Pancreas (tissue), 10 donors: ENCODE data around the gene IFT81. TPM values are rescaled to one million over a fixed set of nuclear protein-coding genes. Genes with fewer than 3 reads are reported as not detected.

Experiments
- ATAC-seq, 4 donors: fragments of 200-7000 bp; cut with Tn5 transposase; one replicate each; pipeline versions ENCODE4 v1.8.0 to v1.9.1; 2020; ENCODE audit warnings: mild to moderate bottlenecking in 4 of 4, moderate library complexity in 4 of 4
- DNase-seq, 6 donors: peaks; one replicate each; pipeline ENCODE4 v3.0.0-alpha.2; 2020
- FAIRE-seq: peaks from 2 replicates; lab custom pipeline; 2012; peaks lifted over from hg19 to GRCh38; lab: Jason Lieb, UNC
- H3K27ac ChIP-seq, 4 donors: fragments of 200-600 bp; sonication (generic); 1 replicate in 3 of 4; 2 replicates in 1 of 4; pipeline versions ENCODE4 v1.5.0 to v1.8.0; 2020
- H3K27me3 ChIP-seq, 4 donors: fragments of 200-600 bp; one replicate each; pipeline ENCODE4 v1.8.0; 2021
- H3K36me3 ChIP-seq, 3 donors: fragments of 200-600 bp; sonication (generic) in 1 of 3; one replicate each; pipeline versions ENCODE4 v1.5.0 to v1.8.0; 2020 to 2021
- H3K4me1 ChIP-seq, 3 donors: fragments of 200-600 bp; one replicate each; pipeline ENCODE4 v1.8.0; 2021
- H3K4me3 ChIP-seq, 4 donors: fragments of 200-600 bp; sonication (generic) in 2 of 4; one replicate each; pipeline versions ENCODE4 v1.5.0 to v1.8.0; 2020 to 2021
- H3K9me3 ChIP-seq, 4 donors: fragments of 200-600 bp; one replicate each; pipeline ENCODE4 v1.8.0; 2021
- WGBS, 2 donors: extraction: QIAGEN DNeasy Blood & Tissue Kit; methylation state at CpG; one replicate each; pipeline ENCODE4 v1.1.7; 2013; 5-methylcytosine and 5-hydroxymethylcytosine counted together
- intact Hi-C, 3 donors: fragments of 100-400 bp; cut with DNase I; formaldehyde crosslinking; loops; one replicate each; pipeline versions ENCODE4 v1.11.1 to v1.14.2; 2022
- polyA plus RNA-seq, 2 donors: library from polyadenylated mRNA; stranded (reverse); fragments of 200-250 nt; gene quantifications; one replicate each; pipeline ENCODE4 v1.2.3, GENCODE V29; 2013
- total RNA-seq, 6 donors: library from RNA; stranded (reverse); fragmentation: NEBNext Ultra II Directional in 4 of 6; extraction: Animal tissue kit (Norgen Biotek cat#: 25700) in 4 of 6; gene quantifications; one replicate each; pipeline versions ENCODE4 v1.2.1 to v1.2.4, GENCODE V29; 2021 to 2023
- TF ChIP-seq, protein P1 (sequence below), 4 donors: fragments of 200-600 bp; sonication (generic) in 3 of 4; IDR thresholded peaks; one replicate each; pipeline versions ENCODE4 v1.5.0 to v1.8.0; 2021; ENCODE audit warnings: antibody characterized with exemption in 4 of 4
- donor health status: healthy with polysubstance abuse.
- donor health status: DM: no; HTN: no; CAD: no; lungs with moderate emphysema.
- donor health status: DM: no; HTN: no; CAD: no.
- donor health status: control.
- donor health status: control.
- donor health status: Bipolar disorder and iron deficiency.
- donor health status: DM: yes; HTN: yes; CAD: no.
- donor health status: DM: no; HTN: no; CAD: no.
- donor health status: DM: no; HTN: no; CAD: no.
- donor health status: DM: yes; HTN: yes; CAD: no.

The IFT81 gene
- total and polyA plus RNA-seq, 8 donors, result 2.1 to 7.2 (median 3.4) TPM

DNA sequence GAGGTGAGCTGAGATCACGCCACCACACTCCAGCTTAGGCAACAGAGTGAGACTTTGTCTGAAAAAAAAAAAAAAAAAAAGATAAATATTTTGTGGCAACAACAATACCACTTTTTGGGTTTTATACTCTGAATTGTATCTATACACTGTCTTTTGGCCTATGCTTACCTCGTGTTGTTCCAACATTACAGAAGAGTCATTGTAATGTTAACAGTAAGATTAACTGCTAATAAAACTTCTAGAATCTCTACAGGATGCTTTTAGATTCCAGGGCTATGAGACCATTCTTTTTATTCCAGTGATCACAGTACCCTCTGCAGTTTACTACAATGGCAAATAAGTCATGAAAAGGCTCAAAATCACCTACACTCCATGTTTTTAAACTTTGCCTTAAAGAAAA, 11.6 kb downstream of the IFT81 start:
- ATAC-seq, result no peak
- 83 to 88% methylated on average over 2 of the region's 2 CpGs for WGBS, 2 donors
- Histone ChIP-seq H3K27ac (no peak overlapping the region), H3K36me3 (peaks cover 0 to 9% (median 0%) of the 10 kb centered on the region in 3 donors), H3K9me3 (no peaks in the 10 kb centered on the region), H3K4me1 (no peaks in the 10 kb centered on the region), H3K27me3 (no peaks in the 10 kb centered on the region), H3K4me3 (no peak overlapping the region)
- intact Hi-C loops, result no loop called here
- FAIRE-seq, result no peak
- DNase-seq, result no peak
- TF ChIP-seq, protein P1, sequence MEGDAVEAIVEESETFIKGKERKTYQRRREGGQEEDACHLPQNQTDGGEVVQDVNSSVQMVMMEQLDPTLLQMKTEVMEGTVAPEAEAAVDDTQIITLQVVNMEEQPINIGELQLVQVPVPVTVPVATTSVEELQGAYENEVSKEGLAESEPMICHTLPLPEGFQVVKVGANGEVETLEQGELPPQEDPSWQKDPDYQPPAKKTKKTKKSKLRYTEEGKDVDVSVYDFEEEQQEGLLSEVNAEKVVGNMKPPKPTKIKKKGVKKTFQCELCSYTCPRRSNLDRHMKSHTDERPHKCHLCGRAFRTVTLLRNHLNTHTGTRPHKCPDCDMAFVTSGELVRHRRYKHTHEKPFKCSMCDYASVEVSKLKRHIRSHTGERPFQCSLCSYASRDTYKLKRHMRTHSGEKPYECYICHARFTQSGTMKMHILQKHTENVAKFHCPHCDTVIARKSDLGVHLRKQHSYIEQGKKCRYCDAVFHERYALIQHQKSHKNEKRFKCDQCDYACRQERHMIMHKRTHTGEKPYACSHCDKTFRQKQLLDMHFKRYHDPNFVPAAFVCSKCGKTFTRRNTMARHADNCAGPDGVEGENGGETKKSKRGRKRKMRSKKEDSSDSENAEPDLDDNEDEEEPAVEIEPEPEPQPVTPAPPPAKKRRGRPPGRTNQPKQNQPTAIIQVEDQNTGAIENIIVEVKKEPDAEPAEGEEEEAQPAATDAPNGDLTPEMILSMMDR (IDR thresholded peaks at IDR 0.05), result no peak

DNA sequence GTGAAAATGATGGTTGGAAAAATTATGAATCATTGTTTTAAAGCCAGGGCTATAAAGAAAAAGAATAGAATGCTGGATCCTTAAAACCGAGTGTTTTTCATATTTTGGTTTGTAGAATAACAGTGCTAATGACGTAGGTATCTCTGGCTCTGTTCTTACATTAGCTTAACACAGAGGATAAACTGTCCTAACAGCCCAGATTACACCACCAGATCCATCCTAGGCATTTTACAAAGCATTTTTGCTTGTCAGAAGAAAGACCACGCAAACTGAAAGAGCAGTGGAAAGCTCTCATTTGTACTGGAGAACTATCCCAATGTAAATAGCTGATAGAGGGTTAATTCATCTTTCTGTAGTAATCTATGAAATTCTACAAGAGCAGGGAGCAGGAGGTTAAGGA, 13.6 kb downstream of the IFT81 start:
- H3K27me3 ChIP-seq, result no peaks in the 10 kb centered on the region
- ATAC-seq (no peak), FAIRE-seq (no peak), DNase-seq (no peak)
- TF ChIP-seq, protein P1 (IDR thresholded peaks at IDR 0.05), result no peak
- H3K4me3 ChIP-seq, result no peak overlapping the region
- intact Hi-C loops, result no loop called here
- H3K4me1 ChIP-seq, result no peaks in the 10 kb centered on the region
- H3K36me3 ChIP-seq, result peaks cover 0 to 9% (median 0%) of the 10 kb centered on the region in 3 donors
- H3K9me3 ChIP-seq, result no peaks in the 10 kb centered on the region
- no peak overlapping the region for H3K27ac ChIP-seq
- WGBS, 2 donors, result 87 to 88% methylated on average over 3 of the region's 3 CpGs

DNA sequence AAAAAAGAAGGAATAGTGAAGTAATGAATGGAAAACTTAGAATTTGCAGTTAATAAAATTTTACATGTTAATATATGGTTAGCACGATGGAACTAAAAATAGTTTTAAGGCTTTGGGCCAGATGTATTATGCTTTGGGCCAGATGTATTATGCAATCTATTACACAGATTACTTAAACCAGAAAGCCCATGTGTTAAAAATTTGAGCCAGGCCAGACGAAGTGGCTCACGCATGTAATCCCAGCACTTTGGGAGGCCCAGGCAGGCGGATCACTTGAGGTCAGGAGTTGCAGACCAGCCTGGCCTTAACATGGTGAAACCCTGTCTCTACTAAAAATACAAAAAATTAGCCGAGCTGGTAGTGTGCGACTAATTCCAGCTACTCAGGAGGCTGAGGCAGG, 17.2 kb downstream of the IFT81 start:
- Histone ChIP-seq H3K4me3 (no peak overlapping the region), H3K9me3 (no peaks in the 10 kb centered on the region), H3K4me1 (no peaks in the 10 kb centered on the region), H3K36me3 (no peaks in the 10 kb centered on the region), H3K27me3 (no peaks in the 10 kb centered on the region), H3K27ac (no peak overlapping the region)
- WGBS, 2 donors, result 80 to 84% methylated on average over 6 of the region's 6 CpGs
- ATAC-seq (peak in 3 of 4 donors; percentile 22 to 30 (median 29)), DNase-seq (no peak), FAIRE-seq (no peak)
- TF ChIP-seq, protein P1 (IDR thresholded peaks at IDR 0.05), result no peak
- intact Hi-C loops, result no loop called here

DNA sequence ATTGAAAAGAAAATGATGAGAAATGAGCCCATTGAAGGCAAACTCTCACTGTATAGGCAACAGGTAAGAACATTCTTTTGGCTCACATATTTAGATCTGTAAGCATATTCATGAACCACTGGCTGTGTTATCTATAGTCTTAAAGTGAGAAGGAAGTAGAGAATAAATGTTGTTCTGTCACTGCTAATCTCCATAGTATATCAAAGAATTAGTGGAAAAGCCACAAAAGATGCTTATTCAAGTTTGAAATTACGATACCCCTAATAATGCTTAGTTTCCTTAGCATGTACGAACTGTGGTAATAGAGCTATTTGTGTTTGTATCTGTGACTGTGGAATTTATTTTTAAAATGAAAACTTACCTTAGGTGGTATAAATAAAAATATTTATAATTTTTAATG, 22.8 kb downstream of the IFT81 start:
- Histone ChIP-seq H3K36me3 (no peaks in the 10 kb centered on the region), H3K27me3 (no peaks in the 10 kb centered on the region), H3K9me3 (no peaks in the 10 kb centered on the region), H3K4me1 (no peaks in the 10 kb centered on the region), H3K4me3 (no peak overlapping the region), H3K27ac (no peak overlapping the region)
- no peak for ATAC-seq
- TF ChIP-seq, protein P1 (IDR thresholded peaks at IDR 0.05), result no peak
- no peak for FAIRE-seq
- no peak for DNase-seq
- 95 to 97% methylated on average over 2 of the region's 2 CpGs for WGBS, 2 donors
- intact Hi-C loops, result no loop called here

DNA sequence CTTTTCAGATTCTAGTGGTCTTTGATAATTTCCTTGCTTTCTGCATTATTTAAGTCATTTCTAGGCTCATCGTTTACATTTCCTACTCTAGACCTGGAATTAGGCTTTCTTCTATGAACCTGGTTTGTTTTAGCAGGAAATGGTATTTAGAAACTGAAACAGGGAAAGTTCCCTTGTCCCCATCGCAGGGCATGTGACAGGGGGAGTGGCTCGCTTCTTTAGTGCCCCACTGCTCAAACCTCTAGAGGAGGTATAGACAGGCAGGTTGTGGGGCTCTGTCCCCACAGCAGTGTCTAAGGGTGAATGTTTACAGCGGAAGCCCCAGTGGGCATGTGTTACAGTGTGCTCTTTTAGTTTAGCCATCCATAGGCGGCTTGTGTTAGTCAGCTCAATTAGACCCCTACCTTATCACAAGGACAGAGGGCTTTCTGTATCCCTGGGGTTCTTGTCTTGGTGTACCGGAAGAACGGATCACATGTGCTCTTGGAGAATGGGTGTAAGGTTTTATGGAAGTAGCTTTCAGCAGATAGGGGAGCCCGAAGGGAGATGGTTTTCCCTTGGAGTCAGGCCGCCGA, 25.0 kb downstream of the IFT81 start:
- ATAC-seq (no peak), DNase-seq (no peak)

More for the DNA sequence above, 25.0 kb downstream of the IFT81 start:
- no peaks in the 10 kb centered on the region for H3K27me3 ChIP-seq
- FAIRE-seq, result no peak
- 90 to 92% methylated on average over 10 of the region's 10 CpGs for WGBS, 2 donors
- H3K27ac ChIP-seq, result no peak overlapping the region
- H3K4me1 ChIP-seq, result no peaks in the 10 kb centered on the region
- no peaks in the 10 kb centered on the region for H3K9me3 ChIP-seq
- intact Hi-C loops, result no loop called here
- TF ChIP-seq, protein P1 (IDR thresholded peaks at IDR 0.05), result no peak
- no peak overlapping the region for H3K4me3 ChIP-seq
- H3K36me3 ChIP-seq, result no peaks in the 10 kb centered on the region
